A673 (cell line): ENCODE measurements around the gene SLC51A. TPM values are rescaled to one million over a fixed set of nuclear protein-coding genes. Genes with fewer than 3 reads are reported as not detected.

ENCODE experiments used
- BruUV-seq: library from RNA; stranded (reverse); fragments of 400-500 nt; replicated peaks from 2 replicates; lab custom pipeline; 2021; lab: Mats Ljungman, UMichigan
- CTCF ChIA-PET: fragments of 300-600 bp; sonication (Branson Sonifier 250); formaldehyde crosslinking; loops from one replicate; lab custom pipeline; 2022; ENCODE audit warnings: antibody characterized with exemption; lab: Charles Lee
- POLR2A ChIA-PET: fragments of 300-600 bp; sonication (Branson Sonifier 250); formaldehyde crosslinking; loops from one replicate; lab custom pipeline; 2022; ENCODE audit warnings: antibody characterized with exemption; ENCODE audit not compliant: low non-redundant PET; lab: Charles Lee
- DNase-seq: peaks from one replicate; pipeline ENCODE4 v3.0.0-alpha.2; 2015; ENCODE audit warnings: low spot score
- H3K27ac ChIP-seq: fragments of 200-600 bp; sonication (generic); 2 replicates; pipeline ENCODE4 v1.5.1; 2016; ENCODE audit warnings: mixed run types, low read depth, mild to moderate bottlenecking, mixed read lengths, antibody characterized with exemption, low read length; ENCODE audit not compliant: poor library complexity, severe bottlenecking
- H3K27me3 ChIP-seq: fragments of 200-600 bp; sonication (generic); replicated peaks from 2 replicates; pipeline ENCODE4 v1.6.1; 2017; ENCODE audit warnings: mixed run types, low read depth, mild to moderate bottlenecking, mixed read lengths, antibody characterized with exemption, low read length; ENCODE audit not compliant: insufficient read depth, poor library complexity
- H3K36me3 ChIP-seq: fragments of 200-600 bp; sonication (generic); 2 replicates; pipeline ENCODE4 v1.6.1; 2016; ENCODE audit warnings: mixed run types, mild to moderate bottlenecking, mixed read lengths, antibody characterized with exemption, low read length; ENCODE audit not compliant: insufficient read depth, poor library complexity, severe bottlenecking
- H3K4me1 ChIP-seq: fragments of 200-600 bp; sonication (generic); 2 replicates; pipeline ENCODE4 v1.6.1; 2017; ENCODE audit warnings: mixed run types, mild to moderate bottlenecking, mixed read lengths, antibody characterized with exemption, low read length; ENCODE audit not compliant: insufficient read depth, poor library complexity, severe bottlenecking
- H3K4me3 ChIP-seq: fragments of 200-600 bp; sonication (generic); 2 replicates; pipeline ENCODE4 v1.5.1; 2016; ENCODE audit warnings: low read depth, mixed run types, mild to moderate bottlenecking, mixed read lengths, low read length; ENCODE audit not compliant: poor library complexity, severe bottlenecking
- H3K9me3 ChIP-seq: fragments of 200-600 bp; sonication (generic); 2 replicates; pipeline ENCODE4 v1.6.1; 2016; ENCODE audit warnings: mixed run types, low read depth, mild to moderate bottlenecking, mixed read lengths, antibody characterized with exemption, low read length; ENCODE audit not compliant: poor library complexity, severe bottlenecking
- EZH2 ChIP-seq: fragments of 200-600 bp; sonication (generic); IDR thresholded peaks from 2 replicates; pipeline ENCODE4 v1.6.1; 2017; ENCODE audit warnings: borderline replicate concordance, low read depth, mild to moderate bottlenecking, mixed read lengths, antibody characterized with exemption, low read length; ENCODE audit not compliant: poor library complexity, severe bottlenecking
- intact Hi-C: fragments of 100-400 bp; cut with micrococcal nuclease; formaldehyde crosslinking; loops from one replicate; pipeline ENCODE4 v1.10.0; 2022; ENCODE audit not compliant: unreplicated experiment
- total RNA-seq: library from RNA; stranded (reverse); gene quantifications from 2 replicates; pipeline ENCODE4 v1.2.3, GENCODE V29; 2021
- TF ChIP-seq, protein P1 (sequence below): fragments of 300-800, 200-600 bp; sonication (generic); conservative IDR thresholded peaks from 2 replicates; pipeline ENCODE4 v1.5.1; 2017; ENCODE audit warnings: low read depth, mild to moderate bottlenecking, antibody characterized with exemption, low read length, moderate library complexity, mixed read lengths

SLC51A gene
- total RNA-seq, 1 experiment from 2014 or later, result not detected

DNA sequence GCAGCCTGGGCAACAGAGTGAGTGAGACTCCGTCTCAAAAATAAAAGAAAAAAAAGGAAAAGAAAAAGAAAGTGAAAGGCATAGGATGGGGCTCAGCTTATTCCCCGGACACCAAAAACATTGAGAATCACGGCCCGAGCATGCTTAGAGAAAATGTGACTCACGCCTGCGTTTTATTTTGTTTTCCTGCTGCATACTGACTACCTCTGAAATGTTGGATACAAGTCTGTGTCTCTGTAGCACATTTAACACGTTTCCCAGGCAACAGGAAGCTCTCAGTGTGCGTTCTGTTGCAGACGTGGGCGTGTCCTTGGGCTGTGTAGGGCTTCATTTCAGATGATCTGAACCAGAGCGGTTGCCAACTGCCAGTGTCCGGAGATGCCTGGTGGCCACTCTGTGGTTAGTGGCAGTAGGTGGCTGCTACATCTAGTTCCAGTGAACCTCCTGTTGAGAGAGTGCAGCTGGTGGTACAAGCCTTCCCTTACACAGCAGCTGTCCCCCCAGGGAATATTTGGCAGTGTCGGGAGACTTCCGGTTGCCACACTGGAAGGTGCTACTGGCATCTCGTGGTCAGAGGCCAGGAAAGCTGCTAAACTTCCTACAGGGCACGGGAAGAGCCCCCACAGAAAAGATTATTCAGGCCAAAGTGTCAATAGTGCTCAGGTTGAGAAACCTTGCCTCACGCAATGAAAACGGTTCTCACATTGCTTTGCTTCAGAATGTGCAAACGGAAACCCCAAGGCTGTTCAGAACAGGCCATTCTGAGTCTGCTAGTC is 3.0 kb downstream of the SLC51A start:
- peak; percentile 84 for DNase-seq
- intact Hi-C loops, result no loop called here
- Histone ChIP-seq H3K36me3 (no peaks in the 10 kb centered on the region), H3K27ac (no peak overlapping the region), H3K4me3 (peak overlapping the region; percentile 5), H3K27me3 (no peaks in the 10 kb centered on the region), H3K9me3 (no peaks in the 10 kb centered on the region), H3K4me1 (peaks cover 6% of the 10 kb centered on the region)
- no TSS peak for BruUV-seq
- TF ChIP-seq, protein P1, sequence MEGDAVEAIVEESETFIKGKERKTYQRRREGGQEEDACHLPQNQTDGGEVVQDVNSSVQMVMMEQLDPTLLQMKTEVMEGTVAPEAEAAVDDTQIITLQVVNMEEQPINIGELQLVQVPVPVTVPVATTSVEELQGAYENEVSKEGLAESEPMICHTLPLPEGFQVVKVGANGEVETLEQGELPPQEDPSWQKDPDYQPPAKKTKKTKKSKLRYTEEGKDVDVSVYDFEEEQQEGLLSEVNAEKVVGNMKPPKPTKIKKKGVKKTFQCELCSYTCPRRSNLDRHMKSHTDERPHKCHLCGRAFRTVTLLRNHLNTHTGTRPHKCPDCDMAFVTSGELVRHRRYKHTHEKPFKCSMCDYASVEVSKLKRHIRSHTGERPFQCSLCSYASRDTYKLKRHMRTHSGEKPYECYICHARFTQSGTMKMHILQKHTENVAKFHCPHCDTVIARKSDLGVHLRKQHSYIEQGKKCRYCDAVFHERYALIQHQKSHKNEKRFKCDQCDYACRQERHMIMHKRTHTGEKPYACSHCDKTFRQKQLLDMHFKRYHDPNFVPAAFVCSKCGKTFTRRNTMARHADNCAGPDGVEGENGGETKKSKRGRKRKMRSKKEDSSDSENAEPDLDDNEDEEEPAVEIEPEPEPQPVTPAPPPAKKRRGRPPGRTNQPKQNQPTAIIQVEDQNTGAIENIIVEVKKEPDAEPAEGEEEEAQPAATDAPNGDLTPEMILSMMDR, result no peak
- no peak for TF ChIP-seq EZH2
- POLR2A ChIA-PET, result no interaction called here
- CTCF ChIA-PET, result interaction anchor here (1.0 kb wide), 1 partner anchor 146 kb away, joined by 3 read pairs; no protein-coding TSS in a partner anchor

DNA sequence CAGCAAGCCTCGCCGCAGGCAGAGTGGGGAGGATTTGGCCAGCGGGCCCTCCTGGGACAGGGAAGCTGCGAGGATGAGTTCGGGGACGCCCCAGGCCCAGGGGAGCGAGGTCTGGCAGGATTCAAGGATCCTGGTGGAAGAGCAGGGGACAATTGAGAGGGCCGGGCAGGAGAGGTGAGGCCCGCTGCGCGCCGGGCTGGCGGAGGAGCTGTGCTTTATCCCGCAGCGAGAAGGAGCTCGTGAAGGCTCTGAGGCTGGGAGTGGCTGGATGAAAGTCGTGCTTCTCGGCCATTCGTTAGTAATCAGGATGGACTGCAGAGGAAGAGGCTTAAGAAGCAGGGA is 3.6 kb downstream of the SLC51A start:
- ChIA-PET POLR2A (no interaction called here), CTCF (no interaction called here)
- no peak for DNase-seq
- TF ChIP-seq, protein P1, result no peak
- no peak for TF ChIP-seq EZH2
- H3K27me3 ChIP-seq, result no peaks in the 10 kb centered on the region
- peaks cover 6% of the 10 kb centered on the region for H3K4me1 ChIP-seq
- no peak overlapping the region for H3K4me3 ChIP-seq
- BruUV-seq, result no TSS peak
- intact Hi-C loops, result no loop called here
- no peaks in the 10 kb centered on the region for H3K9me3 ChIP-seq
- H3K36me3 ChIP-seq, result no peaks in the 10 kb centered on the region
- no peak overlapping the region for H3K27ac ChIP-seq

DNA sequence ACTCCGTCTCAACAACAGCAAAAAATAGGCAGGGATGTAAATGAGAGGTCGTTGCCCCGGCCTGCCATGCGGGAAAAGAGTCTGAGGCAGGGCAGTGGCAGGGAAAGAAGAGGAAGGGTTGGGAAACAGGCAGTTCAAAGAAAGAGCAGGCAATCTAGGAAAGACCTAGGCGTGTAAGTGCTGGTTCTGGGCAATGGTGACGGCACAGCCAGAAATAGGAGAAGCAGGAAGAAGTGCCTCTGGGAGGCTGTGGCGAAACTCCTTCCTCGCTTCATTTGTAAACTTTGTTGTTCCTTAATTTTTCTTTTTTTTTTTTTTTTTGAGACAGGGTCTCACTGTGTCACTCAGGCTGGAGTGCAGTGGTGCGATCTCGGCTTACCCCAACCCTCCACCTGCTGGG is 4.3 kb downstream of the SLC51A start:
- ChIA-PET POLR2A (no interaction called here), CTCF (no interaction called here)
- no peaks in the 10 kb centered on the region for H3K27me3 ChIP-seq
- no peak overlapping the region for H3K27ac ChIP-seq
- BruUV-seq, result no TSS peak
- H3K36me3 ChIP-seq, result no peaks in the 10 kb centered on the region
- no peak for DNase-seq
- H3K9me3 ChIP-seq, result no peaks in the 10 kb centered on the region
- H3K4me3 ChIP-seq, result no peak overlapping the region
- TF ChIP-seq EZH2, result no peak
- TF ChIP-seq, protein P1, result no peak
- intact Hi-C loops, result no loop called here
- peaks cover 6% of the 10 kb centered on the region for H3K4me1 ChIP-seq
